Duodenal mucosa (tissue), 2 donors: ENCODE data around the gene NUTM2B.
"Not testable (repeated sequence)": the region's sequence is repeated elsewhere in the genome, so short reads cannot be mapped to it uniquely, and the experiment has no call there.

Experiments used
- H3K27ac ChIP-seq: one replicate; pipeline ENCODE4 v1.7.0; 2013; ENCODE audit warnings: low read depth, low read length
- H3K27me3 ChIP-seq, 2 donors: one replicate each; pipeline ENCODE4 v1.7.0; 2013; ENCODE audit warnings: low read length in 2 of 2, control low read depth in 1 of 2; ENCODE audit not compliant: insufficient read depth in 2 of 2, control insufficient read depth in 1 of 2
- H3K36me3 ChIP-seq, 2 donors: one replicate each; pipeline ENCODE4 v1.7.0; 2013; ENCODE audit warnings: low read length in 2 of 2, control low read depth in 1 of 2; ENCODE audit not compliant: insufficient read depth in 2 of 2, control insufficient read depth in 1 of 2
- H3K4me1 ChIP-seq, 2 donors: one replicate each; pipeline ENCODE4 v1.7.0; 2013; ENCODE audit warnings: low read length in 2 of 2, control low read depth in 1 of 2; ENCODE audit not compliant: insufficient read depth in 2 of 2, control insufficient read depth in 1 of 2
- H3K4me3 ChIP-seq, 2 donors: one replicate each; pipeline ENCODE4 v1.7.0; 2013; ENCODE audit warnings: low read length in 2 of 2, low read depth in 1 of 2
- H3K9ac ChIP-seq, 2 donors: one replicate each; pipeline ENCODE4 v1.7.0; 2013; ENCODE audit warnings: low read length in 2 of 2, low read depth in 1 of 2
- H3K9me3 ChIP-seq, 2 donors: one replicate each; pipeline ENCODE4 v1.7.0; 2013; ENCODE audit warnings: low read length in 2 of 2, control low read depth in 1 of 2; ENCODE audit not compliant: control insufficient read depth in 1 of 2

NUTM2B gene, protein sequence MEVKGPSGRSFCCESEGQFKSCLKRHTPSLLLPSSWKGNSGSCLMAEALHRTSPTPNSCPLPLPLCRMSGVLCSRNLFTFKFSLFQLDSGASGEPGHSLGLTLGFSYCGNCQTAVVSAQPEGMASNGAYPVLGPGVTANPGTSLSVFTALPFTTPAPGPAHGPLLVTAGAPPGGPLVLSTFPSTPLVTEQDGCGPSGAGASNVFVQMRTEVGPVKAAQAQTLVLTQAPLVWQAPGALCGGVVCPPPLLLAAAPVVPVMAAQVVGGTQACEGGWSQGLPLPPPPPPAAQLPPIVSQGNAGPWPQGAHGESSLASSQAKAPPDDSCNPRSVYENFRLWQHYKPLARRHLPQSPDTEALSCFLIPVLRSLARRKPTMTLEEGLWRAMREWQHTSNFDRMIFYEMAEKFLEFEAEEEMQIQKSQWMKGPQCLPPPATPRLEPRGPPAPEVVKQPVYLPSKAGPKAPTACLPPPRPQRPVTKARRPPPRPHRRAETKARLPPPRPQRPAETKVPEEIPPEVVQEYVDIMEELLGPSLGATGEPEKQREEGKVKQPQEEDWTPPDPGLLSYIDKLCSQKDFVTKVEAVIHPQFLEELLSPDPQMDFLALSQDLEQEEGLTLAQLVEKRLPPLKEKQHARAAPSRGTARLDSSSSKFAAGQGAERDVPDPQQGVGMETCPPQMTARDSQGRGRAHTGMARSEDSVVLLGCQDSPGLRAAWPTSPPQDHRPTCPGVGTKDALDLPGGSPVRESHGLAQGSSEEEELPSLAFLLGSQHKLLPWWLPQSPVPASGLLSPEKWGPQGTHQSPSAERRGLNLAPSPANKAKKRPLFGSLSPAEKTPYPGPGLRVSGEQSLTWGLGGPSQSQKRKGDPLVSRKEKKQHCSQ

DNA sequence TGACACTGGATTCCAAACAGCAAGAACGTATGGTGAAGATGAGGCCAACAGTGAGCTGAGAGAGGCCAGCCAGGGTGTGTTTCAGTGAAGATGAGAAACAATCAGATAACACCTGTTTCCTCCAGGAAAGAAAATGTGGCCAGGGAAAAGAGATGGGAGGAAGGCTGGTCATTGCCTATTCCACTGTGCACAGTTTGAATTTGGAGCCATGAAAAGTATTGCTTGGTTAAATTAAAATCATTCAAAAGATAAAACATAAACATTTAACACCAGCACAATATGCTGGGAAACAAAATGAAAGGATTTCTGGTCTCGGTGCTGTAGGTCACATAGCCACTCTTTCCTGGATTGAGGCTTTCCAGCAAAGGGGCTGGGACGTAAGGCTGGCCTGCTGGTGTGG, at the start of gene NUTM2B:
NUTM2B (plus strand) TSS at position 301 of the 400 bp plus-strand sequence. CDS start 383 bp downstream, outside the sequence.
- H3K9ac ChIP-seq, H3K9me3 ChIP-seq, H3K27ac ChIP-seq, H3K4me3 ChIP-seq, H3K36me3 ChIP-seq, H3K4me1 ChIP-seq, H3K27me3 ChIP-seq: not testable (repeated sequence)

DNA sequence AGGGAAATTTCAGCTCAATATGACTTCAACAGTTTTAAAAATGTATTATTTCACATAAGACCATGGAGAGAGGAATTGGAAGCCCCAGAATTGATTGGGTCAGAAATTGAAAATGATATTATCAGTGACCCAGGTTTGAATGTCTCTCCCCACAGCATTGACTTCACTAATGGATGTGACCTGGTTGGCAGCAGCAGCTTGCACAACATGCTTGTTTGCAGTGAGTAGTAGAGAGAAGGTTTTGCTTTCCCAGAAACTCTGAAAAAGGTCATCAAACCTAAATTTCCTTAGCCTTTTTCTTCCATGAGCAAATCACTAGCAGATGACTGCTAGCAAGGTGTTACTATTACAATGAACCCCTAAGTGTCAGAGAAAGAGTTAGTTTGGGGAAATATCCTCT, 39.7 kb upstream of the NUTM2B start:
- H3K4me1 ChIP-seq, H3K36me3 ChIP-seq, H3K27ac ChIP-seq, H3K9ac ChIP-seq, H3K9me3 ChIP-seq, H3K27me3 ChIP-seq, H3K4me3 ChIP-seq: not testable (repeated sequence)

DNA sequence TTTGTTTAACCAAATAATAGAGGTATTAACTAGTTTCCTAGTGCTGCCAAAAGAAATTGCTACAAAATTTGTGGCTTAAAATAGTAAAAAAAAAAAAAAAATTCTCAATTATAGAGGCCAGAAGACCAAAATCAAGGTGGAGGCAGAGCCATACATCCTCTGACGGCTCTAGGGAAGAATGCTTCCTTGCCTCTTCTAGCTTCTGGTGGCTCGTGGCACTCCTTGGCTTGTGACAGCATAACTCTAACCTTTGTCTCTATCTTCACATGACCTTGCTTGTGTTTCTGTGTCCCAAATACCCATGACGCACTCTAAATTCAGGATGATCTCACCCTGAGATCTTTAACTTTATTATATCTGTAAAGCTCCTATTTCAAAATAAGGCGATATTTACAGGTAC, 38.3 kb upstream of the NUTM2B start:
- not testable (repeated sequence) for H3K27ac ChIP-seq

DNA sequence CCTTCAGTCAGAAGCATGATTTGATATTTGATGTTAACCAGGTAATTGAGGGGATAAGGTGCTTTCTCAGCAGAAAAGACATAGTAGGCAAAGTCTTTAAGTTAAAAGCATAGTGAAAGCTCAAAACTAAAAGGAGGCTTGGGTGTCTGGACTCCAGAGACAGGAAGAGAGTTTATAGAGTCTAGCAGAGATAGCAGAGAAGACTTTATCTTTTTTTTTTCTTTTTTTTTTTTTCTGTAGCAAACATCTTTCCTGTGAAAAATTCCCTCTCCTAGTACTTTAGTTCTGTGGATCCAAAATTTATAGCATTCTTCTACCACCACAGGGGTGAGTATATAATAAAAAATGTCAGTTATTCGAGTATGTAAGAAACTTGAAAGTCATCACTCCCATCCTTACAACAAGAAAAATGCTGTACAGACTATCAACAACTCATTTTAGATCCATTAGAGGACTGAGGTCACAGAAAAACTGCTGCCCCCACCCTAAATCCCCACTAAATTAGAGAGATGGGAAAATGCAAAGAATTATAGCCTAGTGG, 33.7 kb upstream of the NUTM2B start:
- H3K9ac ChIP-seq, H3K4me3 ChIP-seq, H3K27ac ChIP-seq, H3K9me3 ChIP-seq, H3K36me3 ChIP-seq, H3K27me3 ChIP-seq, H3K4me1 ChIP-seq: not testable (repeated sequence)

More for the DNA sequence above, 38.3 kb upstream of the NUTM2B start:
- not testable (repeated sequence) for H3K4me3 ChIP-seq, H3K9me3 ChIP-seq, H3K27me3 ChIP-seq, H3K9ac ChIP-seq, H3K4me1 ChIP-seq, H3K36me3 ChIP-seq

DNA sequence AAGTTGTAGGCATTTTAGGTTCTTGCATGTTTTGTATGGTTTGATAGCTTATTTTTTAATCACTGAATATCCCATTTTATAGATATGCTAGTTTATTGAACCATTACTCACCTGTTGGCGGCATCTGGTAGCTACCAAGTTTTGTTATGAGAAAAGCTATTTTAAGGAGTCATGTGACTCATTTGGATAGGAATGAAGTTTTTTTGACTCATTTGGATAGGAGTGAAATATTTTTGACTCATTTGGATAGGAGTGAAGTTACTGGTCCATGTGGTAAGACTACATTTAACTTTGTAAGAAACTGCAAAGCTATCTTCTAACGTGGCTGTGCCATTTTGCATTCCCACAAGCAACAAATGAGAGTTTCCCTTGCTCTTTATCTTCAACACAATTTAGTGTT, 28.1 kb upstream of the NUTM2B start:
- not testable (repeated sequence) for H3K36me3 ChIP-seq, H3K4me1 ChIP-seq, H3K4me3 ChIP-seq, H3K9me3 ChIP-seq, H3K27ac ChIP-seq, H3K9ac ChIP-seq, H3K27me3 ChIP-seq

DNA sequence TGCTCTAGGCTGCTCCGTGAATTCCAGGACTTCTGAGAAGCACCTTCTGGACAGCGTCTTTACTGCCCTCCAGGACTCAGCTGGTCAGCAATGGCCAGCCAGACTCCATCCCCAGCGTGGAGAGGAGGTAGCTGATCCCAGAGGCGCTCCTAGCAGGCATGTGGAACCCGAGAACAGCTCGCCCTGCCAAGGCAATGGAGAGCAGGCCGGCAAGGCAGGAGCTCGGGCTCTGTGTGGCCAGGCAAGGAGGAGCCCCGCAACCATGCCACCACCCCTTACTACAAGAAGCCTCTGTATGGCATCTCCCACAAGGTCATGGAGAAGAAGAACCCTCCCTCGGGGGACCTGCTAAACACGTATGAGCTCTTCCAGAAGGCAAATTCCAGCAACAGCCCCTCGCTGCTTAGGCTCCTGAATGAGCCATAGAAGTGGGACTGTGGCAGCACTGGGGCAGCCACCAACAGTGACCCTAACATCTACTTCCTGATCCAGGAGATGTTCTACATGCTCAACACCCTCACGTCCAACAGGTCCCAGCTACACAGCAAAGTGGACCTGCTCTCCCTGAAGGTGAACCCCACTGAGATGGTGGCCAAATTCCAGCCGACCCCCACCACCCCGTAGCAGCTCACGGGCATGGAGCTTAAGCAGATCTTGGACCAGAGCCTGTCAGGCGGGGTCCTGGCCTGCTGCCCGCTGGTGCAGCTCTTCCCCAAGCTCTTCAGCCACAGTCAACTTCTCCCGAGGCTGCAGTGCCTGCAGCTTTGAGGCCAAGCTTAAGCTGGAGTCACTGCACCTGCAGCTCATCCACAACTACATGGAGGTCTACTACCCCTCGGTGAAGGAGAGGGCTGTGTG, 19.8 kb upstream of the NUTM2B start:
- not testable (repeated sequence) for H3K9me3 ChIP-seq, H3K4me1 ChIP-seq, H3K27ac ChIP-seq, H3K27me3 ChIP-seq, H3K4me3 ChIP-seq, H3K36me3 ChIP-seq, H3K9ac ChIP-seq

DNA sequence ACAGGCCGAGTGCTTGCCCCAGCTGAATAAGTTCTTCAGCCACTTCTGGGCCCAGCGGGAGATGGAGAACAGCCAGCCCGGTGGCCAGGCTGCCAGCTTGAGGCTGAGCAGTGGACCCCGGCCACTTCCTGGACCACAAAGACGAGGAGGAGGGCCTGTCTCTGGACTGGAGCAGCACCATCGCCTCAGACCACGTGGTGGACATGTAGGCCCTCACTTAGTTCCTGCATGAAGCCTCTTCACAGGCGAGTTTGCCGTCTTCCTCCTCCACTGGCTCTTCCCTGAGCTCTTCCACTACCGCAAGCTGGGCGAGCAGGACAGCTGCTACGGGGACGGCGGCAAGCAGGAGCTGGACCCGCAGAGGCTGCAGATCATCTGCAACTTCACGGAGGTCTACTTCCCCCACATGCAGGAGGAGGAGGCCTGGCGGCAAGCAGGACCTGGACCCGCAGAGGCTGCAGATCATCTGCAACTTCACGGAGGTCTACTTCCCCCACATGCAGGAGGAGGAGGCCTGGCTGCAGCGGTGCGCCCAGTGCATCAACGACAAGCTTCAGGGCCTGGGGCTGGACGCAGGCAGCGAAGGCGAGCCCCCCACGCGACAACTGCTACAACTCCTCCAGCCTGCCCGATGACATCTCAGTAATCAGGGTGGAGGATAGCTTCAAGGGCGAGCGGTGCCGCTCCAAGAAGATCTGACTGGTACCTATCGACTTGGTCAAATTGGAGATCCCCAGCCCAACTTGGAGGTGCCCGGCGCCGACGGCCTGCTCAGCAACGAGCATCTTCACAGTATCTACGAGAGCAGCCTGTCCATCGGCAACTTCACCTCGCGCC, 18.9 kb upstream of the NUTM2B start:
- H3K9me3 ChIP-seq, H3K9ac ChIP-seq, H3K27ac ChIP-seq, H3K27me3 ChIP-seq, H3K36me3 ChIP-seq, H3K4me1 ChIP-seq, H3K4me3 ChIP-seq: not testable (repeated sequence)

DNA sequence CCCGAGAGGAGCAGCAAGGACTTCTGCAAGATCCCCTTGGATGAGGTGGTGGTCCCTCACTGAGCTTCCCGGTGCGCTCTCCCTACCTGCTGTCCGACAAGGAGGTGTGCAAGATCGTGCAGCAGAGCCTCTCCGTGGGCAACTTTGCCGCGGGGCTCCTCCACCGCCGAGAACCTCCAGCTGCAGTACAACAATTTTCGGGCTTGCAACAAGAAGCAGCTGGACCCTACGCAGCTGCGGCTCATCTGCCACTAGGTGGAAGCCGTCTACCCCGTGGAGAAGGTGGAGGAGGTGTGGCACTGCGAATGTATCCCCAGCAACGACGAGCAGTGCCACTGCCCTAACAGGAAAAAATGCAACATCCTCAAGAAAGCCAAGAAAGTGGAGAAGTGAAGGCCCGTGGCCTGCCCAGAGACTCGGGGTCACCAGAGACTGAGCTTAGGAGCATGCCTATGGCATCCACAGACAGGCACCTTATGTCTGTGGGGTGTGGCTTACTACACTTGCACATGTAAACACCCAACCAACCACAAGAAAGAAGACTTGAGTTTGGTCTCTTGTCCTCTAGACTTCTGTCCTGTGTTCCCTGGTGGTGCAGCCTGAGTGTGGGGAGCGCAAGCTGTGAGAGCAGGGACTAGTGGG, 17.9 kb upstream of the NUTM2B start:
- not testable (repeated sequence) for H3K4me1 ChIP-seq, H3K36me3 ChIP-seq, H3K4me3 ChIP-seq, H3K27ac ChIP-seq, H3K27me3 ChIP-seq, H3K9me3 ChIP-seq, H3K9ac ChIP-seq

DNA sequence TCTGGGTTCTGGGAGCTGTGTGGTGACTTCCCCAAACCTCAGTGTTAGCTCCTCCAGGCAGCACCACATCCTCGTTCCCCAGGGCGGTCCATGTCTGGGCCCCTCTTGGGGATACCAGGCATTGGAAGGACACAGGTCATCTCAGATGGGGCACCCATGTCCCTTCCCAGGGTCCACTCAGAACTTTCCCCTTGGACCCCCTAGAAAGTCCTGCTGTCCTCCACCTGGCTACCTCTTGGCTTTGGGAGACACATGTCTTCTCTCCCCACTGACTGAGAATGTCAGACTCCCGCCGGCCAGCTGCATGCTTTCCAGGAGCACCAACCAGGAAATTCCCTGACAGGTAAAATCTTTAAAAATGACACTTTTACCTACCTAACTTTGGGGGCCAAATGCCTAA, 16.4 kb upstream of the NUTM2B start:
- not testable (repeated sequence) for H3K4me3 ChIP-seq, H3K9ac ChIP-seq, H3K27me3 ChIP-seq, H3K9me3 ChIP-seq, H3K27ac ChIP-seq, H3K36me3 ChIP-seq, H3K4me1 ChIP-seq
